HG02938 (cell line): ENCODE results near the gene CAMK2G.
A peak's percentile ranks its signal among the peaks of the same experiment; 100 is the strongest.

Experiments
- ATAC-seq: cut with Tn5 transposase; IDR thresholded peaks from one replicate; pipeline ENCODE4 v1.9.1; 2021; ENCODE audit warnings: mild to moderate bottlenecking, moderate library complexity; ENCODE audit not compliant: unreplicated experiment

CAMK2G gene

GRCh38 chr10:73865459-73866442, 8.6 kb downstream of the CAMK2G start:
- no peak for ATAC-seq

GRCh38 chr10:73865107-73865458, 9.3 kb downstream of the CAMK2G start:
- no peak for ATAC-seq

GRCh38 chr10:73864229-73864628, 10.1 kb downstream of the CAMK2G start:
- no peak for ATAC-seq

GRCh38 chr10:73863039-73863817, 11.1 kb downstream of the CAMK2G start:
- ATAC-seq = no peak

- ATAC-seq = no peak
Measured at GRCh38 chr10:73862011-73862410, 12.3 kb downstream of the CAMK2G start.

- no peak for ATAC-seq
Measured at GRCh38 chr10:73859784-73860491, 14.4 kb downstream of the CAMK2G start.

- no peak for ATAC-seq
Measured at GRCh38 chr10:73859428-73859783, 14.9 kb downstream of the CAMK2G start.

GRCh38 chr10:73858750-73859427, 15.5 kb downstream of the CAMK2G start:
- ATAC-seq = no peak

GRCh38 chr10:73858013-73858708, 16.2 kb downstream of the CAMK2G start:
- no peak for ATAC-seq

GRCh38 chr10:73857446-73857845, 16.9 kb downstream of the CAMK2G start:
- no peak for ATAC-seq

- no peak for ATAC-seq
Measured at GRCh38 chr10:73856261-73856660, 18.1 kb downstream of the CAMK2G start.

GRCh38 chr10:73855413-73855812, 18.9 kb downstream of the CAMK2G start:
- no peak for ATAC-seq

GRCh38 chr10:73854310-73854709, 20.0 kb downstream of the CAMK2G start:
- no peak for ATAC-seq

GRCh38 chr10:73853196-73853595, 21.2 kb downstream of the CAMK2G start:
- ATAC-seq = no peak

GRCh38 chr10:73850863-73851461, 23.4 kb downstream of the CAMK2G start:
- ATAC-seq = no peak

GRCh38 chr10:73850211-73850610, 24.1 kb downstream of the CAMK2G start:
- no peak for ATAC-seq

GRCh38 chr10:73848821-73849489, 25.4 kb downstream of the CAMK2G start:
- ATAC-seq = peak; percentile 83

GRCh38 chr10:73847031-73847430, 27.3 kb downstream of the CAMK2G start:
- ATAC-seq = no peak

- no peak for ATAC-seq
Measured at GRCh38 chr10:73843261-73843660, 31.1 kb downstream of the CAMK2G start.
